H54 (cell line): ENCODE results near the gene CNTNAP2.

ENCODE experiments used
- DNase-seq: peaks from one replicate; pipeline ENCODE4 v3.0.0; 2011; ENCODE audit warnings: low spot score, mixed read lengths; ENCODE audit not compliant: insufficient read length
- FAIRE-seq: peaks from 3 replicates; lab custom pipeline; 2011; peaks lifted over from hg19 to GRCh38; lab: Jason Lieb, UNC
- POLR2A ChIP-seq: IDR thresholded peaks from 2 replicates; pipeline ENCODE4 v1.6.1; 2011; ENCODE audit warnings: low read depth, mild to moderate bottlenecking, low read length

Gene CNTNAP2

GRCh38 chr7:148191391-148192065, 2074.9 kb downstream of the CNTNAP2 start:
- no peak for TF ChIP-seq POLR2A
- FAIRE-seq (no peak), DNase-seq (no peak)

- no peak for TF ChIP-seq POLR2A
- DNase-seq (no peak), FAIRE-seq (no peak)
These were observed 2075.9 kb downstream of the CNTNAP2 start for GRCh38 chr7:148192491-148192890.

- FAIRE-seq, result no peak
- DNase-seq, result no peak
- TF ChIP-seq POLR2A, result no peak
These were observed 2085.4 kb downstream of the CNTNAP2 start for GRCh38 chr7:148201992-148202391.

- TF ChIP-seq POLR2A, result no peak
- DNase-seq (no peak), FAIRE-seq (no peak)
These were observed 2088.2 kb downstream of the CNTNAP2 start for GRCh38 chr7:148204639-148205304.

- no peak for TF ChIP-seq POLR2A
- no peak for DNase-seq
- FAIRE-seq, result no peak
These were observed 2093.1 kb downstream of the CNTNAP2 start for GRCh38 chr7:148209643-148210190.

- DNase-seq, result no peak
- no peak for FAIRE-seq
These were observed 2094.3 kb downstream of the CNTNAP2 start for GRCh38 chr7:148210804-148211325.

GRCh38 chr7:148211740-148212151, 2095.1 kb downstream of the CNTNAP2 start:
- FAIRE-seq (no peak), DNase-seq (no peak)
- no peak for TF ChIP-seq POLR2A

More at GRCh38 chr7:148210804-148211325, 2094.3 kb downstream of the CNTNAP2 start:
- no peak for TF ChIP-seq POLR2A

- FAIRE-seq (no peak), DNase-seq (no peak)
- no peak for TF ChIP-seq POLR2A
These were observed 2096.1 kb downstream of the CNTNAP2 start for GRCh38 chr7:148212731-148213130.

GRCh38 chr7:148214101-148214500, 2097.5 kb downstream of the CNTNAP2 start:
- no peak for TF ChIP-seq POLR2A
- FAIRE-seq (no peak), DNase-seq (no peak)

GRCh38 chr7:148218603-148219002, 2102.0 kb downstream of the CNTNAP2 start:
- TF ChIP-seq POLR2A, result no peak
- DNase-seq (no peak), FAIRE-seq (no peak)

- no peak for FAIRE-seq
- DNase-seq, result no peak
- TF ChIP-seq POLR2A, result no peak
These were observed 2106.1 kb downstream of the CNTNAP2 start for GRCh38 chr7:148222721-148223120.

- no peak for FAIRE-seq
- DNase-seq, result no peak
- no peak for TF ChIP-seq POLR2A
These were observed 2106.6 kb downstream of the CNTNAP2 start for GRCh38 chr7:148223160-148223559.

- FAIRE-seq (no peak), DNase-seq (no peak)
- no peak for TF ChIP-seq POLR2A
These were observed 2107.1 kb downstream of the CNTNAP2 start for GRCh38 chr7:148223738-148224137.

- FAIRE-seq, result no peak
- no peak for TF ChIP-seq POLR2A
- DNase-seq, result no peak
These were observed 2113.7 kb downstream of the CNTNAP2 start for GRCh38 chr7:148230296-148230695.
